Measurements from ENCODE around the gene DNAJB14. TPM values are rescaled to one million over a fixed set of nuclear protein-coding genes. Genes with fewer than 3 reads are reported as not detected.

DNAJB14 gene
- total RNA-seq, 1 experiment from 2014 or later, result 52.5 TPM

DNA sequence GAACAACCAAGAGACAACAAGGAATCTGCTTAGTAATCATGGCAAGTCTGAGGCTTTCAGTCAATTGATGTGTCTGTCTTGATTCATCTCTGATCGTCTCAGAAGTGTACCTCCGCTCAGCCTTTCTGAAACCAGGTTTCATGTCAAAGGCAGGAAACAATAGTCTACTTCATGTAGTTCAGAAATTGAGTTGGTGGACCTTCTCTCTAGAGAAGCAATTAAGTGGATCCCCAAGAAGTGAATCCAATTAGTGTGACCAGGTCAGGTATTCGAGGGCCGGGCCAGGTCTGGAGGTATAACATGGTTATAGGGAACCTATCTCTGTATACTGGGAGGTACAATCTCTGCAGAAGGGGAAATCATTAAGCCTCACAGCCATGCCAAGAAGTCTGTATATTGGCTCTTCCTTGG lies 97.8 kb downstream of the DNAJB14 start:
- ChIA-PET POLR2A (no interaction called here), RAD21 (ENCODE audit: low non-redundant PET in 1 of 2, low total read pairs in 2 of 2, uncharacterized antibody in 2 of 2, unreplicated experiment in 2 of 2) (no interaction called here), CTCF (no interaction called here)
- Histone ChIP-seq H3K4me1 (ENCODE audit: control insufficient read depth in 1 of 2, insufficient read depth in 2 of 2, low read length in 2 of 2) (peaks cover 0 to 5% of the 10 kb centered on the region in 2 experiments; a peak in 1 of 4 replicates), H3K9ac (ENCODE audit: low read length) (no peak overlapping the region), H3K79me2 (ENCODE audit: insufficient read depth, low read length) (no peaks in the 10 kb centered on the region), H3K4me2 (ENCODE audit: low read length) (no peak overlapping the region), H2AFZ (ENCODE audit: low read depth, low read length, poor library complexity, severe bottlenecking) (no peak overlapping the region), H3K27me3 (ENCODE audit: insufficient read depth, low read length) (no peaks in the 10 kb centered on the region), H4K20me1 (ENCODE audit: insufficient read depth) (no peaks in the 10 kb centered on the region), H3K9me2 (ENCODE audit: insufficient read depth) (no peaks in the 10 kb centered on the region), H3K27ac (ENCODE audit: low read depth, low read length) (no peak overlapping the region), H3K36me3 (ENCODE audit: control insufficient read depth in 1 of 2, insufficient read depth in 2 of 2, low read length in 2 of 2) (no peaks in the 10 kb centered on the region), H3K9me3 (ENCODE audit: control insufficient read depth in 1 of 2, insufficient read depth in 1 of 2, low read depth in 1 of 2, low read length in 2 of 2) (no peaks in the 10 kb centered on the region), H3K4me3 (replicated peaks in 1 of 2; ENCODE audit: low read depth in 1 of 2, low read length in 2 of 2) (no peak overlapping the region)
- BruUV-seq (replicated peaks), result no TSS peak
- intact Hi-C loops (cut with micrococcal nuclease), result no loop called here
- ATAC-seq (no peak), DNase-seq (ENCODE audit: low read depth, low spot score) (no peak)
- TF ChIP-seq, protein P1, sequence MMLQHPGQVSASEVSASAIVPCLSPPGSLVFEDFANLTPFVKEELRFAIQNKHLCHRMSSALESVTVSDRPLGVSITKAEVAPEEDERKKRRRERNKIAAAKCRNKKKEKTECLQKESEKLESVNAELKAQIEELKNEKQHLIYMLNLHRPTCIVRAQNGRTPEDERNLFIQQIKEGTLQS (IDR thresholded peaks at IDR 0.05), result no peak
- TF ChIP-seq, protein P2, sequence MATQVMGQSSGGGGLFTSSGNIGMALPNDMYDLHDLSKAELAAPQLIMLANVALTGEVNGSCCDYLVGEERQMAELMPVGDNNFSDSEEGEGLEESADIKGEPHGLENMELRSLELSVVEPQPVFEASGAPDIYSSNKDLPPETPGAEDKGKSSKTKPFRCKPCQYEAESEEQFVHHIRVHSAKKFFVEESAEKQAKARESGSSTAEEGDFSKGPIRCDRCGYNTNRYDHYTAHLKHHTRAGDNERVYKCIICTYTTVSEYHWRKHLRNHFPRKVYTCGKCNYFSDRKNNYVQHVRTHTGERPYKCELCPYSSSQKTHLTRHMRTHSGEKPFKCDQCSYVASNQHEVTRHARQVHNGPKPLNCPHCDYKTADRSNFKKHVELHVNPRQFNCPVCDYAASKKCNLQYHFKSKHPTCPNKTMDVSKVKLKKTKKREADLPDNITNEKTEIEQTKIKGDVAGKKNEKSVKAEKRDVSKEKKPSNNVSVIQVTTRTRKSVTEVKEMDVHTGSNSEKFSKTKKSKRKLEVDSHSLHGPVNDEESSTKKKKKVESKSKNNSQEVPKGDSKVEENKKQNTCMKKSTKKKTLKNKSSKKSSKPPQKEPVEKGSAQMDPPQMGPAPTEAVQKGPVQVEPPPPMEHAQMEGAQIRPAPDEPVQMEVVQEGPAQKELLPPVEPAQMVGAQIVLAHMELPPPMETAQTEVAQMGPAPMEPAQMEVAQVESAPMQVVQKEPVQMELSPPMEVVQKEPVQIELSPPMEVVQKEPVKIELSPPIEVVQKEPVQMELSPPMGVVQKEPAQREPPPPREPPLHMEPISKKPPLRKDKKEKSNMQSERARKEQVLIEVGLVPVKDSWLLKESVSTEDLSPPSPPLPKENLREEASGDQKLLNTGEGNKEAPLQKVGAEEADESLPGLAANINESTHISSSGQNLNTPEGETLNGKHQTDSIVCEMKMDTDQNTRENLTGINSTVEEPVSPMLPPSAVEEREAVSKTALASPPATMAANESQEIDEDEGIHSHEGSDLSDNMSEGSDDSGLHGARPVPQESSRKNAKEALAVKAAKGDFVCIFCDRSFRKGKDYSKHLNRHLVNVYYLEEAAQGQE (IDR thresholded peaks at IDR 0.05; ENCODE audit: low read depth), result no peak
- TF ChIP-seq ZNF274 (IDR thresholded peaks at IDR 0.05; ENCODE audit: low read depth, low read length) (no peak), SP1 (IDR thresholded peaks at IDR 0.05; ENCODE audit: low read depth) (no peak), FOSL1 (IDR thresholded peaks at IDR 0.05; ENCODE audit: low read depth) (no peak), EGR1 (IDR thresholded peaks at IDR 0.05; ENCODE audit: low read depth) (no peak), POLR2A (IDR thresholded peaks at IDR 0.05; ENCODE audit: borderline replicate concordance, extremely low read depth, insufficient read depth, insufficient read length) (no peak), SIN3A (IDR thresholded peaks at IDR 0.05; ENCODE audit: low read depth) (no peak), CEBPB (IDR thresholded peaks at IDR 0.05; ENCODE audit: low read depth) (no peak), POLR2AphosphoS5 (IDR thresholded peaks at IDR 0.05; ENCODE audit: low read depth, low read length) (no peak), YY1 (IDR thresholded peaks at IDR 0.05; ENCODE audit: extremely low read depth, insufficient replicate concordance, low read depth, low read length) (no peak), ELF1 (IDR thresholded peaks at IDR 0.05; ENCODE audit: borderline replicate concordance, low read depth) (no peak), EZH2 (IDR thresholded peaks at IDR 0.05) (no peak), CBX3 (IDR thresholded peaks at IDR 0.05; ENCODE audit: low read depth) (no peak), TCF7L2 (IDR thresholded peaks at IDR 0.05; ENCODE audit: borderline replicate concordance, extremely low read depth, insufficient read depth, insufficient read length) (no peak), RAD21 (IDR thresholded peaks at IDR 0.05; ENCODE audit: low read depth) (no peak)
- TF ChIP-seq, protein P3, sequence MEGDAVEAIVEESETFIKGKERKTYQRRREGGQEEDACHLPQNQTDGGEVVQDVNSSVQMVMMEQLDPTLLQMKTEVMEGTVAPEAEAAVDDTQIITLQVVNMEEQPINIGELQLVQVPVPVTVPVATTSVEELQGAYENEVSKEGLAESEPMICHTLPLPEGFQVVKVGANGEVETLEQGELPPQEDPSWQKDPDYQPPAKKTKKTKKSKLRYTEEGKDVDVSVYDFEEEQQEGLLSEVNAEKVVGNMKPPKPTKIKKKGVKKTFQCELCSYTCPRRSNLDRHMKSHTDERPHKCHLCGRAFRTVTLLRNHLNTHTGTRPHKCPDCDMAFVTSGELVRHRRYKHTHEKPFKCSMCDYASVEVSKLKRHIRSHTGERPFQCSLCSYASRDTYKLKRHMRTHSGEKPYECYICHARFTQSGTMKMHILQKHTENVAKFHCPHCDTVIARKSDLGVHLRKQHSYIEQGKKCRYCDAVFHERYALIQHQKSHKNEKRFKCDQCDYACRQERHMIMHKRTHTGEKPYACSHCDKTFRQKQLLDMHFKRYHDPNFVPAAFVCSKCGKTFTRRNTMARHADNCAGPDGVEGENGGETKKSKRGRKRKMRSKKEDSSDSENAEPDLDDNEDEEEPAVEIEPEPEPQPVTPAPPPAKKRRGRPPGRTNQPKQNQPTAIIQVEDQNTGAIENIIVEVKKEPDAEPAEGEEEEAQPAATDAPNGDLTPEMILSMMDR (IDR thresholded peaks at IDR 0.05 in 2 of 3, conservative IDR thresholded peaks at IDR 0.05 in 1 of 3; ENCODE audit: borderline replicate concordance in 1 of 3, insufficient read depth in 1 of 3, low read depth in 2 of 3, low read length in 2 of 3), result no peak
- TF ChIP-seq, protein P4, sequence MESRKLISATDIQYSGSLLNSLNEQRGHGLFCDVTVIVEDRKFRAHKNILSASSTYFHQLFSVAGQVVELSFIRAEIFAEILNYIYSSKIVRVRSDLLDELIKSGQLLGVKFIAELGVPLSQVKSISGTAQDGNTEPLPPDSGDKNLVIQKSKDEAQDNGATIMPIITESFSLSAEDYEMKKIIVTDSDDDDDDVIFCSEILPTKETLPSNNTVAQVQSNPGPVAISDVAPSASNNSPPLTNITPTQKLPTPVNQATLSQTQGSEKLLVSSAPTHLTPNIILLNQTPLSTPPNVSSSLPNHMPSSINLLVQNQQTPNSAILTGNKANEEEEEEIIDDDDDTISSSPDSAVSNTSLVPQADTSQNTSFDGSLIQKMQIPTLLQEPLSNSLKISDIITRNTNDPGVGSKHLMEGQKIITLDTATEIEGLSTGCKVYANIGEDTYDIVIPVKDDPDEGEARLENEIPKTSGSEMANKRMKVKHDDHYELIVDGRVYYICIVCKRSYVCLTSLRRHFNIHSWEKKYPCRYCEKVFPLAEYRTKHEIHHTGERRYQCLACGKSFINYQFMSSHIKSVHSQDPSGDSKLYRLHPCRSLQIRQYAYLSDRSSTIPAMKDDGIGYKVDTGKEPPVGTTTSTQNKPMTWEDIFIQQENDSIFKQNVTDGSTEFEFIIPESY (IDR thresholded peaks at IDR 0.05; ENCODE audit: extremely low read depth, insufficient replicate concordance, low read length), result no peak
- TF ChIP-seq, protein P5, sequence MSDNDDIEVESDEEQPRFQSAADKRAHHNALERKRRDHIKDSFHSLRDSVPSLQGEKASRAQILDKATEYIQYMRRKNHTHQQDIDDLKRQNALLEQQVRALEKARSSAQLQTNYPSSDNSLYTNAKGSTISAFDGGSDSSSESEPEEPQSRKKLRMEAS (IDR thresholded peaks at IDR 0.05), result no peak

Measured in HCT116 (cell line).